ENCODE results near the gene ANKRD28.

The ANKRD28 gene

GRCh38 chr3:15723624-15723884 is 74.2 kb downstream of the ANKRD28 start:
- no peak for DNase-seq (ENCODE audit: low spot score)

GRCh38 chr3:15722877-15723623 is 74.7 kb downstream of the ANKRD28 start:
- no peak for DNase-seq (ENCODE audit: low spot score)

GRCh38 chr3:15716178-15716577 is 81.6 kb downstream of the ANKRD28 start:
- DNase-seq (ENCODE audit: low spot score): no peak

- DNase-seq (ENCODE audit: low spot score): no peak
Observed at GRCh38 chr3:15714448-15714847, 83.3 kb downstream of the ANKRD28 start.

- DNase-seq (ENCODE audit: low spot score): no peak
Observed at GRCh38 chr3:15713364-15713763, 84.4 kb downstream of the ANKRD28 start.

GRCh38 chr3:15711281-15711680 is 86.5 kb downstream of the ANKRD28 start:
- peak; percentile 42 for DNase-seq (ENCODE audit: low spot score)

- no peak for DNase-seq (ENCODE audit: low spot score)
Observed at GRCh38 chr3:15708882-15709677, 88.7 kb downstream of the ANKRD28 start.

- no peak for DNase-seq (ENCODE audit: low spot score)
Observed at GRCh38 chr3:15707779-15708178, 90.0 kb downstream of the ANKRD28 start.

- no peak for DNase-seq (ENCODE audit: low spot score)
Observed at GRCh38 chr3:15703346-15703745, 94.4 kb downstream of the ANKRD28 start.

- DNase-seq (ENCODE audit: low spot score): no peak
Observed at GRCh38 chr3:15694628-15695027, 103.2 kb downstream of the ANKRD28 start.

GRCh38 chr3:15693355-15693754 is 104.4 kb downstream of the ANKRD28 start:
- no peak for DNase-seq (ENCODE audit: low spot score)

- no peak for DNase-seq (ENCODE audit: low spot score)
Observed at GRCh38 chr3:15690748-15691147, 107.0 kb downstream of the ANKRD28 start.

- no peak for DNase-seq (ENCODE audit: low spot score)
Observed at GRCh38 chr3:15690230-15690629, 107.5 kb downstream of the ANKRD28 start.

- no peak for DNase-seq (ENCODE audit: low spot score)
Observed at GRCh38 chr3:15685927-15686326, 111.9 kb downstream of the ANKRD28 start.

- no peak for DNase-seq (ENCODE audit: low spot score)
Observed at GRCh38 chr3:15683253-15683652, 114.5 kb downstream of the ANKRD28 start.

GRCh38 chr3:15682561-15683185 is 115.1 kb downstream of the ANKRD28 start:
- DNase-seq (ENCODE audit: low spot score): no peak

- no peak for DNase-seq (ENCODE audit: low spot score)
Observed at GRCh38 chr3:15681668-15682067, 116.1 kb downstream of the ANKRD28 start.

- no peak for DNase-seq (ENCODE audit: low spot score)
Observed at GRCh38 chr3:15679306-15679705, 118.5 kb downstream of the ANKRD28 start.

GRCh38 chr3:15676259-15676658 is 121.5 kb downstream of the ANKRD28 start:
- no peak for DNase-seq (ENCODE audit: low spot score)

- no peak for DNase-seq (ENCODE audit: low spot score)
Observed at GRCh38 chr3:15673536-15673935, 124.2 kb downstream of the ANKRD28 start.

- DNase-seq (ENCODE audit: low spot score): no peak
Observed at GRCh38 chr3:15667484-15667883, 130.3 kb downstream of the ANKRD28 start.

GRCh38 chr3:15666277-15666676 is 131.5 kb downstream of the ANKRD28 start:
- DNase-seq (ENCODE audit: low spot score): no peak

- DNase-seq (ENCODE audit: low spot score): no peak
Observed at GRCh38 chr3:15665510-15666150, 132.1 kb downstream of the ANKRD28 start.
